Endothelial cell of umbilical vein (primary cell): Measurements from ENCODE around the gene SLC9A9.

Source experiments
- EZH2 ChIP-seq: IDR thresholded peaks from 2 replicates; pipeline ENCODE4 v1.6.1; 2012; ENCODE audit warnings: borderline replicate concordance, low read depth, mild to moderate bottlenecking, moderate library complexity, low read length, inconsistent platforms; ENCODE audit not compliant: severe bottlenecking
- MYC ChIP-seq: IDR thresholded peaks from one replicate; pipeline ENCODE4 v1.6.1; 2011; ENCODE audit warnings: mild to moderate bottlenecking, low read depth, low read length
- POLR2A ChIP-seq: IDR thresholded peaks from 2 replicates; pipeline ENCODE4 v1.6.1; 2012; ENCODE audit warnings: low read depth, mild to moderate bottlenecking, control low read depth, low read length
- POLR2AphosphoS5 ChIP-seq: IDR thresholded peaks from 2 replicates; pipeline ENCODE4 v1.6.1; 2012; ENCODE audit warnings: low read depth, mild to moderate bottlenecking, control low read depth, low read length, moderate library complexity; ENCODE audit not compliant: insufficient read depth
- TF ChIP-seq, protein P1 (sequence below), 2 donors: IDR thresholded peaks; 1 replicate in 1 of 2; 2 replicates in 1 of 2; pipeline ENCODE4 v1.5.1; 2011; ENCODE audit warnings: low read length in 2 of 2, mild to moderate bottlenecking in 2 of 2, moderate library complexity in 2 of 2, control low read depth in 1 of 2, inconsistent platforms in 1 of 2, low read depth in 1 of 2; ENCODE audit not compliant: insufficient read depth in 1 of 2; ENCODE audit errors: extremely low read depth in 1 of 2
- TF ChIP-seq, protein P2 (sequence below): IDR thresholded peaks from 2 replicates; pipeline ENCODE4 v1.6.1; 2011; ENCODE audit not compliant: insufficient read depth, insufficient read length

DNA sequence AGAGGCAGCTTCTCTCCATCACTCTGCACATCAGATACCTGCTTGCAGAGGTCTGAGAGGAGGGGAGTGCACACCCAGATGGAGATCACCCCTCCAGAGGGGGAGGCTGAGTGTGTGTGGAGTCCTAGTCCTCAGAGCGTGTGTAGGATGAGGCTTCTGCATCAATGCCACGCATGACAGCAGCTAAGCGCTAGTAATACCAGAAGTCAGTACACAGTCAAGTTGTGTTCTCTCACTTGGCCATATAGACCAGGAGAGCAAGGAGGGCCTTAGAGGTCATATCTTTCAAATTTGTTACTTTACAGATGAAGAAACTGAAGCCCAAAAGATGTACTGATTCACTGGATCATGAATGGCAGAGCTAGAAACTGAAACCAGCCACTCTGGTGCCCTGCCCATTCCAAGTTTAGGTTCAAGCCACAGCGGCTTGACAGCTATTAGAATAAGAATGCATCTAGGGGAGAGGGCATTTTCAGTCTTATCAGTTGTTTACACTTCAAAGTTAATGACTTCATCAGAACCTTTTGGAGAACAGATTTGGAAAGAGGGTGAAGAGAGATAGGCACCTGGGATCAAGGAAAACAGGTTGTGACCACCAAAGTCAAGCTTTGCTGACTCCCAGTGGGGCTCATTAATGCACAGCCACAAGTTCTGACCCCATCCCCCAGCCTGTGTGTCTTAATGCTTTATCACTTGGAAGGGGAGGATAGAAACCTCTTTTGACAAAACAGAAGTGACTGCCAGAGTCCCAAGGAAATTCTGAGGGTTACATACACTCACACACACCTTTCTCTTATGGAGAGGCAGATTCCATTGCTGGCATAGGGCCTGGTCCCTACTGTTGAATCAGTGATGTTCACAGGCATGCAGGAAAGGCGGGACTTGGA lies 418.4 kb downstream of the SLC9A9 start:
- no peak for TF ChIP-seq POLR2A
- TF ChIP-seq POLR2AphosphoS5 = no peak
- TF ChIP-seq, protein P1, sequence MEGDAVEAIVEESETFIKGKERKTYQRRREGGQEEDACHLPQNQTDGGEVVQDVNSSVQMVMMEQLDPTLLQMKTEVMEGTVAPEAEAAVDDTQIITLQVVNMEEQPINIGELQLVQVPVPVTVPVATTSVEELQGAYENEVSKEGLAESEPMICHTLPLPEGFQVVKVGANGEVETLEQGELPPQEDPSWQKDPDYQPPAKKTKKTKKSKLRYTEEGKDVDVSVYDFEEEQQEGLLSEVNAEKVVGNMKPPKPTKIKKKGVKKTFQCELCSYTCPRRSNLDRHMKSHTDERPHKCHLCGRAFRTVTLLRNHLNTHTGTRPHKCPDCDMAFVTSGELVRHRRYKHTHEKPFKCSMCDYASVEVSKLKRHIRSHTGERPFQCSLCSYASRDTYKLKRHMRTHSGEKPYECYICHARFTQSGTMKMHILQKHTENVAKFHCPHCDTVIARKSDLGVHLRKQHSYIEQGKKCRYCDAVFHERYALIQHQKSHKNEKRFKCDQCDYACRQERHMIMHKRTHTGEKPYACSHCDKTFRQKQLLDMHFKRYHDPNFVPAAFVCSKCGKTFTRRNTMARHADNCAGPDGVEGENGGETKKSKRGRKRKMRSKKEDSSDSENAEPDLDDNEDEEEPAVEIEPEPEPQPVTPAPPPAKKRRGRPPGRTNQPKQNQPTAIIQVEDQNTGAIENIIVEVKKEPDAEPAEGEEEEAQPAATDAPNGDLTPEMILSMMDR (IDR thresholded peaks at IDR 0.05; ENCODE audit: extremely low read depth in 1 of 2, insufficient read depth in 1 of 2, low read depth in 1 of 2, low read length in 2 of 2) = no peak
- TF ChIP-seq EZH2 = no peak
- TF ChIP-seq MYC = no peak
- TF ChIP-seq, protein P2, sequence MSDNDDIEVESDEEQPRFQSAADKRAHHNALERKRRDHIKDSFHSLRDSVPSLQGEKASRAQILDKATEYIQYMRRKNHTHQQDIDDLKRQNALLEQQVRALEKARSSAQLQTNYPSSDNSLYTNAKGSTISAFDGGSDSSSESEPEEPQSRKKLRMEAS = no peak
